Measurements from ENCODE around the gene CACNA2D1. TPM values are rescaled to one million over a fixed set of nuclear protein-coding genes. Genes with fewer than 3 reads are reported as not detected.

Gene CACNA2D1
- total RNA-seq, 4 donors from 2014 or later: 30.6 to 60.0 (median 45.7) TPM

GRCh38 chr7:82348251-82348650 is 95.3 kb downstream of the CACNA2D1 start:
- WGBS: 49% methylated on average over 5 of the region's 5 CpGs
- intact Hi-C loops (cut with DNase I): no loop called here
- peaks cover 0 to 4% (median 0%) of the 10 kb centered on the region in 4 donors for H3K36me3 ChIP-seq
- no peak for TF ChIP-seq POLR2AphosphoS5 (IDR thresholded peaks at IDR 0.05)
- TF ChIP-seq POLR2A (IDR thresholded peaks at IDR 0.05; ENCODE audit: low read depth): no peak
- no peak for TF ChIP-seq EP300 (IDR thresholded peaks at IDR 0.05)
- TF ChIP-seq CTCF (IDR thresholded peaks at IDR 0.05): no peak
- H3K4me3 ChIP-seq: no peak overlapping the region
- no peak overlapping the region for H3K27ac ChIP-seq (replicated peaks in 1 of 4)
- H3K27me3 ChIP-seq: no peaks in the 10 kb centered on the region
- no peak for DNase-seq (ENCODE audit: extremely low spot score)
- H3K4me1 ChIP-seq: peaks cover 0 to 5% (median 2%) of the 10 kb centered on the region in 4 donors
- H3K9me3 ChIP-seq: no peaks in the 10 kb centered on the region

GRCh38 chr7:82347808-82348207 is 95.8 kb downstream of the CACNA2D1 start:
- H3K4me3 ChIP-seq: no peak overlapping the region
- no peaks in the 10 kb centered on the region for H3K27me3 ChIP-seq
- no peak for DNase-seq (ENCODE audit: extremely low spot score)
- no peak overlapping the region for H3K27ac ChIP-seq (replicated peaks in 1 of 4)
- no peaks in the 10 kb centered on the region for H3K9me3 ChIP-seq
- peaks cover 0 to 5% (median 2%) of the 10 kb centered on the region in 4 donors for H3K4me1 ChIP-seq
- intact Hi-C loops (cut with DNase I): no loop called here
- TF ChIP-seq CTCF (IDR thresholded peaks at IDR 0.05) (no peak), EP300 (IDR thresholded peaks at IDR 0.05) (no peak), POLR2AphosphoS5 (IDR thresholded peaks at IDR 0.05) (no peak), POLR2A (IDR thresholded peaks at IDR 0.05; ENCODE audit: low read depth) (no peak)
- H3K36me3 ChIP-seq: peaks cover 0 to 4% (median 0%) of the 10 kb centered on the region in 4 donors
- WGBS: 90% methylated on average over 1 of the region's 1 CpG

GRCh38 chr7:82345886-82346285 is 97.7 kb downstream of the CACNA2D1 start:
- TF ChIP-seq POLR2A (IDR thresholded peaks at IDR 0.05; ENCODE audit: low read depth): no peak
- no peak for TF ChIP-seq CTCF (IDR thresholded peaks at IDR 0.05)
- no peak for TF ChIP-seq POLR2AphosphoS5 (IDR thresholded peaks at IDR 0.05)
- TF ChIP-seq EP300 (IDR thresholded peaks at IDR 0.05): no peak
- intact Hi-C loops (cut with DNase I): no loop called here

GRCh38 chr7:82343716-82344115 is 99.9 kb downstream of the CACNA2D1 start:
- no peak for DNase-seq (ENCODE audit: extremely low spot score)
- TF ChIP-seq POLR2AphosphoS5 (IDR thresholded peaks at IDR 0.05) (no peak), POLR2A (IDR thresholded peaks at IDR 0.05; ENCODE audit: low read depth) (no peak), EP300 (IDR thresholded peaks at IDR 0.05) (no peak), CTCF (IDR thresholded peaks at IDR 0.05) (no peak)
- no peak overlapping the region for H3K27ac ChIP-seq (replicated peaks in 1 of 4)
- 61% methylated on average over 1 of the region's 1 CpG for WGBS
- intact Hi-C loops (cut with DNase I): no loop called here
- H3K4me3 ChIP-seq: no peak overlapping the region
- H3K36me3 ChIP-seq: peaks cover 0 to 4% (median 0%) of the 10 kb centered on the region in 4 donors
- H3K9me3 ChIP-seq: no peaks in the 10 kb centered on the region
- H3K27me3 ChIP-seq: no peaks in the 10 kb centered on the region
- H3K4me1 ChIP-seq: peaks cover 0 to 5% (median 0%) of the 10 kb centered on the region in 4 donors

More at GRCh38 chr7:82345886-82346285, 97.7 kb downstream of the CACNA2D1 start:
- Histone ChIP-seq H3K27ac (replicated peaks in 1 of 4) (no peak overlapping the region), H3K36me3 (peaks cover 0 to 4% (median 0%) of the 10 kb centered on the region in 4 donors), H3K4me3 (no peak overlapping the region), H3K27me3 (no peaks in the 10 kb centered on the region), H3K9me3 (no peaks in the 10 kb centered on the region), H3K4me1 (peaks cover 0 to 5% (median 0%) of the 10 kb centered on the region in 4 donors)
- no peak for DNase-seq (ENCODE audit: extremely low spot score)

- no peak for TF ChIP-seq EP300 (IDR thresholded peaks at IDR 0.05)
- no peak for TF ChIP-seq CTCF (IDR thresholded peaks at IDR 0.05)
- no peak for TF ChIP-seq POLR2A (IDR thresholded peaks at IDR 0.05; ENCODE audit: low read depth)
- TF ChIP-seq POLR2AphosphoS5 (IDR thresholded peaks at IDR 0.05): no peak
- no peaks in the 10 kb centered on the region for H3K27me3 ChIP-seq
- no peak overlapping the region for H3K4me3 ChIP-seq
- whole genome bisulfite sequencing: 92% methylated on average over 1 of the region's 1 CpG
- no peaks in the 10 kb centered on the region for H3K9me3 ChIP-seq
- intact Hi-C loops (cut with DNase I): no loop called here
- H3K4me1 ChIP-seq: no peaks in the 10 kb centered on the region
- no peak overlapping the region for H3K27ac ChIP-seq (replicated peaks in 1 of 4)
- no peak for DNase-seq (ENCODE audit: extremely low spot score)
- H3K36me3 ChIP-seq: no peaks in the 10 kb centered on the region
Observed at GRCh38 chr7:82339958-82340357, 103.6 kb downstream of the CACNA2D1 start.
